ENCODE results near the gene TUBA4A.

Gene TUBA4A

DNA sequence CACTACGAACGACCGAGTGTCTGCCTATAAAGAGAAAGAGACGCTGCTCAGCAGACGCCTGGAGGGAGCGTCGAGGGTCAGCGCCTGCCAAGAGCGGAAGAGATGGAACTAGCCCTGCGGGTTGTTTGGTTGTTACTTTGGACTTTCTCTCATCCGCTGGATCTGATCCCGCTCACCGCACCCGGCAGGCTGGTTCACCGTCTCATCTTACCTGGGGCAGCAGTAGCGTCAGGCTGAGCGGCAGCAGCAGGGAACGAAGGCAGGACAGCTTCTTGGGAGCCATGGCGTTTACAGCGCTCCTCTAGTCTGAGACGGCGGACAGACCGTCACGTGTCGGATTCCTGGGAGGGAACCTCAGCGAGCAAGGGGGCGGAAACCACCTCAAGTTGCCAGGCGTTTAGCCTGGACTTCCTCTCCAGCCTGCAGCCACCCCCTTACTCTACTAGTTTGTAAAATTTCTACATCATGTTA is 10.4 kb downstream of the TUBA4A start:
- no peaks in the 10 kb centered on the region for H3K9me3 ChIP-seq
- H3K4me3 ChIP-seq: no peak overlapping the region
- H3K36me3 ChIP-seq: peaks cover 0 to 31% (median 12%) of the 10 kb centered on the region in 3 donors
- H3K4me1 ChIP-seq: peaks cover 0 to 29% (median 24%) of the 10 kb centered on the region in 4 donors
- TF ChIP-seq, protein P1, sequence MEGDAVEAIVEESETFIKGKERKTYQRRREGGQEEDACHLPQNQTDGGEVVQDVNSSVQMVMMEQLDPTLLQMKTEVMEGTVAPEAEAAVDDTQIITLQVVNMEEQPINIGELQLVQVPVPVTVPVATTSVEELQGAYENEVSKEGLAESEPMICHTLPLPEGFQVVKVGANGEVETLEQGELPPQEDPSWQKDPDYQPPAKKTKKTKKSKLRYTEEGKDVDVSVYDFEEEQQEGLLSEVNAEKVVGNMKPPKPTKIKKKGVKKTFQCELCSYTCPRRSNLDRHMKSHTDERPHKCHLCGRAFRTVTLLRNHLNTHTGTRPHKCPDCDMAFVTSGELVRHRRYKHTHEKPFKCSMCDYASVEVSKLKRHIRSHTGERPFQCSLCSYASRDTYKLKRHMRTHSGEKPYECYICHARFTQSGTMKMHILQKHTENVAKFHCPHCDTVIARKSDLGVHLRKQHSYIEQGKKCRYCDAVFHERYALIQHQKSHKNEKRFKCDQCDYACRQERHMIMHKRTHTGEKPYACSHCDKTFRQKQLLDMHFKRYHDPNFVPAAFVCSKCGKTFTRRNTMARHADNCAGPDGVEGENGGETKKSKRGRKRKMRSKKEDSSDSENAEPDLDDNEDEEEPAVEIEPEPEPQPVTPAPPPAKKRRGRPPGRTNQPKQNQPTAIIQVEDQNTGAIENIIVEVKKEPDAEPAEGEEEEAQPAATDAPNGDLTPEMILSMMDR (IDR thresholded peaks at IDR 0.05): no peak
- intact Hi-C loops (cut with DNase I; ENCODE audit: low total_unique reads): no loop called here
- no peak for DNase-seq
- no peak overlapping the region for H3K27ac ChIP-seq
- H3K27me3 ChIP-seq: no peaks in the 10 kb centered on the region

- H3K4me3 ChIP-seq: no peak overlapping the region
- intact Hi-C loops (cut with DNase I; ENCODE audit: low total_unique reads): no loop called here
- H3K9me3 ChIP-seq: no peaks in the 10 kb centered on the region
- TF ChIP-seq, protein P1 (IDR thresholded peaks at IDR 0.05): no peak
- no peaks in the 10 kb centered on the region for H3K27me3 ChIP-seq
- no peak for DNase-seq
- no peak overlapping the region for H3K27ac ChIP-seq
- peaks cover 61 to 75% (median 64%) of the 10 kb centered on the region in 3 donors for H3K36me3 ChIP-seq
- peaks cover 5 to 21% (median 11%) of the 10 kb centered on the region in 4 donors for H3K4me1 ChIP-seq
Measured at GRCh38 chr2:219234331-219234730, 19.4 kb downstream of the TUBA4A start.

- Histone ChIP-seq H3K36me3 (peaks cover 39 to 54% (median 54%) of the 10 kb centered on the region in 3 donors), H3K9me3 (no peaks in the 10 kb centered on the region), H3K4me1 (peaks cover 5 to 44% (median 26%) of the 10 kb centered on the region in 4 donors), H3K4me3 (peak overlapping the region; percentile 62 to 77), H3K27me3 (no peaks in the 10 kb centered on the region), H3K27ac (peak overlapping the region; percentile 93 to 96)
- TF ChIP-seq, protein P1 (IDR thresholded peaks at IDR 0.05): no peak
- intact Hi-C loops (cut with DNase I; ENCODE audit: low total_unique reads): loop anchor here (2.0 kb wide), 1 partner anchor 15 kb away; the partner anchor contains the start of genes GLB1L and STK16
- peak in 1 of 2 donors; percentile 79 for DNase-seq
Measured at GRCh38 chr2:219230059-219230540, 23.6 kb downstream of the TUBA4A start.

GRCh38 chr2:219229305-219230058 is 24.2 kb downstream of the TUBA4A start, which contains the start of the genes ANKZF1 and ATG9A:
ANKZF1 (plus strand) TSS chr2:219229806; CDS start chr2:219230258, 452 bp downstream.
ATG9A (minus strand) TSS chr2:219229636; CDS start chr2:219228024, 1,612 bp downstream.
- no peaks in the 10 kb centered on the region for H3K9me3 ChIP-seq
- TF ChIP-seq, protein P1 (IDR thresholded peaks at IDR 0.05): peak in 1 of 2 experiments; percentile 32
- intact Hi-C loops (cut with DNase I; ENCODE audit: low total_unique reads): loop anchor here (2.0 to 10.0 kb wide), 2 partner anchors 15 to 65 kb away; partner anchors contain the start of genes GLB1L and STK16

GRCh38 chr2:219228911-219229304 is 24.8 kb downstream of the TUBA4A start:
- H3K4me1 ChIP-seq: peaks cover 5 to 44% (median 26%) of the 10 kb centered on the region in 4 donors
- no peaks in the 10 kb centered on the region for H3K27me3 ChIP-seq
- no peaks in the 10 kb centered on the region for H3K9me3 ChIP-seq
- peak overlapping the region; percentile 62 to 77 for H3K4me3 ChIP-seq
- H3K27ac ChIP-seq: peak overlapping the region; percentile 93 to 96
- no peak for DNase-seq
- TF ChIP-seq, protein P1 (IDR thresholded peaks at IDR 0.05): no peak
- intact Hi-C loops (cut with DNase I; ENCODE audit: low total_unique reads): loop anchor here (10.0 kb wide), 1 partner anchor 66 kb away; no protein-coding TSS in a partner anchor
- peaks cover 39 to 54% (median 54%) of the 10 kb centered on the region in 3 donors for H3K36me3 ChIP-seq

More at GRCh38 chr2:219229305-219230058, 24.2 kb downstream of the TUBA4A start, which contains the start of the genes ANKZF1 and ATG9A:
- Histone ChIP-seq H3K27ac (peak within 1 kb of the TSS; percentile 93 to 96), H3K4me1 (peaks cover 5 to 44% (median 26%) of the 10 kb centered on the region in 4 donors), H3K27me3 (no peaks in the 10 kb centered on the region), H3K4me3 (peak within 1 kb of the TSS; percentile 62 to 77), H3K36me3 (peaks cover 39 to 54% (median 54%) of the 10 kb centered on the region in 3 donors)
- peak; percentile 99 to 100 for DNase-seq
